ENCODE data around the gene ROR1. TPM values are rescaled to one million over a fixed set of nuclear protein-coding genes. Genes with fewer than 3 reads are reported as not detected.
A peak's percentile ranks its signal among the peaks of the same experiment; 100 is the strongest.

The ROR1 gene
- total RNA-seq, 4 donors from 2014 or later = 8.8 to 30.4 (median 14.1) TPM

DNA sequence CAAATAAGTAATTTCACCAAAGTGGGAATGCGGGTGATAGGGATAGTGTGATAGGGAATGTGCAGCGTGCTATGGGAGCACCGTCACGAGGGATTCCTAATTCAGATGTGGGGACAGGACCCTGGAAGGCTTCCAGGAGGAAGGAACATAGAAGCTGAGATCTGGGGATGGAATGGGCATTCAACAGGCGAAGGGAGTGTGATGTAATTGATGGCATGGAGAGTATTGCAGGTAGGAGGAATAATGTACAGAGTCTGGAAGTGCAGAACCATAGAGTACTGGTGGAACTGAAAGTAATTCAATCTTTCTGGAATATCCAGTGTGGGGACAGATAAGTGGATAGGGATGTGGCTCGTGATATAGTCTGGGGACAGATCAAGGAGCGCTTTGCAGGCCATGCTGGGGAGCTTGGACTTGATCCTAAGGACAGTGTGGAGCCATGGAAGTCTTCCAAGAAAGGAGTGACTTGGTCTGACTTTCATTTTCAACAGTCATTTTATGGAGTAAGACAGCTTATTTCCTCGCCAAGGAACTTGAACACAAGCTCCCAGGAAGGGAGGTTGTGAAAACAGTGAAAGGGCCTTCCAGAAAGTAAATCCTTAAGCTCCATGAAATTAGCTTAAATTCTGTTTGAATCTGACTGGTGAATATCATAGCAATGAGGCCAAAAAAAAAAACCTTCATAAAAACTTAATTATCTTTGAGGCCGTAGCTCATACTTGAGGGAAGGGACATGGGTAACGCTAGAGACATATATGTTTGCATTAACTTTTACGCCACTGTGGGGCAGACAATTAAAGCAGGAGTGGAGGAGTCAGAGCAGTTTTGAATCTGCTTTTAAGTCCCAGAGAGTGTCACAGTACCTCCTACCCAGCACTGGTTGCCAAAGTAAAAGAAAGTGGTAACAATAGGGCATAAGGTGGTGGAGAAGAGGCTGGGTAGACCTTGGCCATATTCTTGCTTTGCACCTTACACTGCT, 55.8 kb downstream of the ROR1 start:
- TF ChIP-seq, protein P1, sequence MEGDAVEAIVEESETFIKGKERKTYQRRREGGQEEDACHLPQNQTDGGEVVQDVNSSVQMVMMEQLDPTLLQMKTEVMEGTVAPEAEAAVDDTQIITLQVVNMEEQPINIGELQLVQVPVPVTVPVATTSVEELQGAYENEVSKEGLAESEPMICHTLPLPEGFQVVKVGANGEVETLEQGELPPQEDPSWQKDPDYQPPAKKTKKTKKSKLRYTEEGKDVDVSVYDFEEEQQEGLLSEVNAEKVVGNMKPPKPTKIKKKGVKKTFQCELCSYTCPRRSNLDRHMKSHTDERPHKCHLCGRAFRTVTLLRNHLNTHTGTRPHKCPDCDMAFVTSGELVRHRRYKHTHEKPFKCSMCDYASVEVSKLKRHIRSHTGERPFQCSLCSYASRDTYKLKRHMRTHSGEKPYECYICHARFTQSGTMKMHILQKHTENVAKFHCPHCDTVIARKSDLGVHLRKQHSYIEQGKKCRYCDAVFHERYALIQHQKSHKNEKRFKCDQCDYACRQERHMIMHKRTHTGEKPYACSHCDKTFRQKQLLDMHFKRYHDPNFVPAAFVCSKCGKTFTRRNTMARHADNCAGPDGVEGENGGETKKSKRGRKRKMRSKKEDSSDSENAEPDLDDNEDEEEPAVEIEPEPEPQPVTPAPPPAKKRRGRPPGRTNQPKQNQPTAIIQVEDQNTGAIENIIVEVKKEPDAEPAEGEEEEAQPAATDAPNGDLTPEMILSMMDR (IDR thresholded peaks at IDR 0.05) = no peak
- DNase-seq (ENCODE audit: low spot score) (no peak), ATAC-seq (ENCODE audit: low FRiP score) (no peak)

GRCh38 chr1:63831409-63831808, 57.6 kb downstream of the ROR1 start:
- TF ChIP-seq, protein P1 (IDR thresholded peaks at IDR 0.05) = no peak
- no peak for ATAC-seq (ENCODE audit: low FRiP score)
- DNase-seq (ENCODE audit: low spot score) = no peak

DNA sequence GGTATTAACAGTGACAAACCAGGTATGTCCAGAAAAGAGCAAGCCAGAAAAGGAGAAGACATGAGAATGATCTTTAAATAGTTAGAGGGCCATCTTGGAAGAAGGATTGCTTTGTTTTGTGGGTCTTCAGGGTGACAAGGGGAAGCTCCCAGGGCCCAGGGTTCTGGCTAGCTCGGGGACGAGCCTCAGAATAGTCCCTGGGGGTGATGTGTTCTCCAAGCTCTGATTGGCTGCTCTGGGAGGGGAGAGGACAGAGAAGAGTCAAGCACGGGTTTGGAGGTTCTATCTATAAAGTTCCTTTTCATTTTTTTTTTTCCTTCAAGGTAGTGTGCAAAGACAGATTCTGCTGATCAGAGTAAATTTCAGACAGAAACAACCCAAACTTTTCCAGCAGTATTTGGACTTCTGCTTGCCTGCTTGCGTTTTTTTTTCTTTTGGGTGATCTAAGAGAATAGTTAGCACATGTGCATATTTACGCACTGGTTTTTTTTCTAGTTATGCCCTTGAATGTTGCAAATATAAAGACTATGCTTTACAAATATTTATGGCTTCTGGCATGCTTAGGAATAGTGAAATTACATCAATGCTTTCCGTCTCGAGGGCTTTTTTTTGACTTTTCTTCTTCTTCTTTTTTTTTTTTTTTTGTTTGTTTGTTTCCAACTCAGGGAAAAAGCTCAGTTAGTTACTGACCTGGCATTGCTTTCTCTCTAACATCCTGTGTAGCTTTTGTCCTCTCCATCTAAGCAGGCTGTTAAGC, 59.7 kb downstream of the ROR1 start:
- ATAC-seq (ENCODE audit: low FRiP score) (no peak), DNase-seq (ENCODE audit: low spot score) (no peak)
- TF ChIP-seq, protein P1 (IDR thresholded peaks at IDR 0.05) = no peak

GRCh38 chr1:63835128-63835527, 61.3 kb downstream of the ROR1 start:
- TF ChIP-seq, protein P1 (IDR thresholded peaks at IDR 0.05) = no peak
- DNase-seq (ENCODE audit: low spot score) = no peak
- peak; percentile 32 for ATAC-seq (ENCODE audit: low FRiP score)

GRCh38 chr1:63836374-63836773, 62.6 kb downstream of the ROR1 start:
- no peak for DNase-seq (ENCODE audit: low spot score)
- no peak for ATAC-seq (ENCODE audit: low FRiP score)
- TF ChIP-seq, protein P1 (IDR thresholded peaks at IDR 0.05) = no peak

GRCh38 chr1:63836830-63837229, 63.0 kb downstream of the ROR1 start:
- ATAC-seq (ENCODE audit: low FRiP score) = no peak
- TF ChIP-seq, protein P1 (IDR thresholded peaks at IDR 0.05) = no peak
- DNase-seq (ENCODE audit: low spot score) = no peak

Data from omental fat pad (tissue), 4 donors.